ENCODE results near the gene PROCA1. TPM values are rescaled to one million over a fixed set of nuclear protein-coding genes. Genes with fewer than 3 reads are reported as not detected.

The PROCA1 gene
- total and polyA plus RNA-seq, 2 of the 8 experiments (the other 6 are each of a cell fraction or from before 2014, with no cell fraction given), result 21.2 to 26.3 TPM

GRCh38 chr17:28747051-28747691 is 35.5 kb upstream of the PROCA1 start:
- Histone ChIP-seq H3K79me1 (ENCODE audit: low read depth, low read length) (peaks cover 14% of the 10 kb centered on the region), H2AFZ (ENCODE audit: low read length) (no peak overlapping the region), H2BK15ac (ENCODE audit: low read length) (peak overlapping the region; percentile 31; the same call in 1 of the 2 replicates), H3K4me2 (ENCODE audit: insufficient read depth in 1 of 2, low read depth in 2 of 2, low read length in 2 of 2) (peak overlapping the region; percentile 92 to 93), H2AK5ac (ENCODE audit: low read depth, low read length) (no peak overlapping the region), H3K4me1 (replicated peaks in 1 of 4; ENCODE audit: control insufficient read depth in 3 of 4, insufficient read depth in 4 of 4, low read length in 3 of 4) (peaks cover 0 to 30% (median 25%) of the 10 kb centered on the region in 4 experiments; a peak in 6 of 7 replicates), H3K14ac (ENCODE audit: insufficient read length) (no peak overlapping the region), H4K91ac (replicated peaks; ENCODE audit: insufficient read length, low read length) (peak overlapping the region; percentile 0), H2BK20ac (ENCODE audit: low read length) (0 out of 2 replicates have a peak overlapping the region, but pooled peaks have one; percentile 0), H3K56ac (replicated peaks; ENCODE audit: insufficient read length, low read depth, low read length) (no peak overlapping the region), H3K27ac (ENCODE audit: low read depth, low read length) (peak overlapping the region; percentile 98), H3K79me2 (ENCODE audit: control insufficient read depth in 1 of 2, insufficient read depth in 2 of 2, low read length in 2 of 2) (peaks cover 19 to 44% of the 10 kb centered on the region in 2 experiments), H2BK12ac (ENCODE audit: low read depth, low read length) (peak overlapping the region; percentile 32; the same call in 1 of the 2 replicates), H3K9me3 (ENCODE audit: insufficient read depth in 2 of 2, low read depth in 1 of 2, low read length in 1 of 2) (no peaks in the 10 kb centered on the region), H4K20me1 (replicated peaks in 1 of 2; ENCODE audit: control insufficient read depth in 1 of 2, insufficient read depth in 2 of 2, low read length in 2 of 2) (peaks cover 30 to 34% of the 10 kb centered on the region in 2 experiments), H3K4ac (replicated peaks; ENCODE audit: insufficient read length, low read depth, low read length) (no peak overlapping the region), H3K27me3 (replicated peaks in 1 of 4; ENCODE audit: control insufficient read depth in 3 of 4, extremely low read depth in 1 of 4, insufficient read depth in 3 of 4, low read length in 3 of 4) (no peaks in the 10 kb centered on the region), H3K23me2 (ENCODE audit: low read depth, low read length) (peaks cover 23% of the 10 kb centered on the region), H3K9ac (replicated peaks in 1 of 4; ENCODE audit: extremely low read depth in 1 of 4, low read depth in 3 of 4, low read length in 3 of 4) (peak overlapping the region in 2 of 4 experiments; percentile 48 to 98; a peak in 4 of 7 replicates), H2BK120ac (replicated peaks; ENCODE audit: low read depth, low read length) (no peak overlapping the region), H3K4me3 (ENCODE audit: extremely low read depth in 1 of 4, insufficient read depth in 2 of 4, low read depth in 3 of 4, low read length in 4 of 4) (peak overlapping the region in 3 of 4 experiments; percentile 97 to 99 (median 98); a peak in 4 of 8 replicates), H3K36me3 (ENCODE audit: control insufficient read depth in 2 of 4, insufficient read depth in 4 of 4, low read length in 3 of 4) (peaks cover 30 to 53% (median 33%) of the 10 kb centered on the region in 4 experiments), H2BK5ac (ENCODE audit: low read depth, low read length) (peak overlapping the region; percentile 99), H4K5ac (ENCODE audit: insufficient read length, low read depth, low read length) (peak overlapping the region; percentile 22), H3K18ac (ENCODE audit: extremely low read depth, low read length) (peak overlapping the region; percentile 41), H4K8ac (ENCODE audit: extremely low read depth, insufficient read depth, low read length) (peak overlapping the region; percentile 58), H3K23ac (ENCODE audit: insufficient read length) (no peak overlapping the region)
- TF ChIP-seq RBBP5 (IDR thresholded peaks at IDR 0.05; ENCODE audit: borderline replicate concordance, low read depth, low read length), result peak; percentile 59; the same call in 1 of the 2 replicates
- TF ChIP-seq BACH1 (IDR thresholded peaks at IDR 0.05; ENCODE audit: low read length), result no peak
- no peak for TF ChIP-seq TEAD4 (IDR thresholded peaks at IDR 0.05; ENCODE audit: low read depth, low read length)
- no peak for TF ChIP-seq KDM5A (IDR thresholded peaks at IDR 0.05; ENCODE audit: low read length)
- peak; percentile 59 for TF ChIP-seq ASH2L (IDR thresholded peaks at IDR 0.05; ENCODE audit: low read length)
- peak; percentile 76; the same call in 1 of the 2 replicates for TF ChIP-seq SP1 (IDR thresholded peaks at IDR 0.05; ENCODE audit: low read depth, low read length)
- TF ChIP-seq CTCF (IDR thresholded peaks at IDR 0.05; ENCODE audit: control extremely low read depth in 1 of 3, insufficient read depth in 1 of 3, low read depth in 1 of 3, low read length in 3 of 3), result 0 out of 4 replicates have a peak, but pooled peaks of 1 of the 3 experiments have one; percentile 1
- POLR2A ChIA-PET (ENCODE audit: partially characterized antibody), result interaction anchor here (0.8 to 15.3 kb wide), 17 partner anchors 7 to 166 kb away, joined by 3 to 813 read pairs (median 5); partner anchors contain the start of genes FAM222B, FLOT2, NEK8 and PROCA1
- FAIRE-seq (no peak), DNase-seq (ENCODE audit: low read depth in 1 of 2, low spot score in 2 of 2) (no peak)
- CTCF ChIA-PET (ENCODE audit: partially characterized antibody), result interaction anchor here (0.8 to 11.7 kb wide), 10 partner anchors 16 to 163 kb away, joined by 3 to 316 read pairs (median 3); partner anchors contain the start of genes FLOT2, NEK8, RPL23A and TLCD1
- WGBS, 2 experiments (ENCODE audit: extremely low coverage in 1 of 2, insufficient coverage in 1 of 2, insufficient read length in 1 of 2, insufficient replicate concordance in 2 of 2, low coverage in 1 of 2, low lambda C conversion rate in 2 of 2, missing lambda C conversion rate in 1 of 2), result 86% methylated on average over 7 of the region's 7 CpGs; no CpG with 5 or more reads in 1 of the 2 experiments
